GM21390 (cell line): ENCODE data around the gene KPNA6.
"Not testable (repeated sequence)": the region's sequence is repeated elsewhere in the genome, so short reads cannot be mapped to it uniquely, and the experiment has no call there.

ENCODE experiments used
- ATAC-seq: cut with Tn5 transposase; IDR thresholded peaks from one replicate; pipeline ENCODE4 v1.9.1; 2021; ENCODE audit not compliant: unreplicated experiment

Gene KPNA6

DNA sequence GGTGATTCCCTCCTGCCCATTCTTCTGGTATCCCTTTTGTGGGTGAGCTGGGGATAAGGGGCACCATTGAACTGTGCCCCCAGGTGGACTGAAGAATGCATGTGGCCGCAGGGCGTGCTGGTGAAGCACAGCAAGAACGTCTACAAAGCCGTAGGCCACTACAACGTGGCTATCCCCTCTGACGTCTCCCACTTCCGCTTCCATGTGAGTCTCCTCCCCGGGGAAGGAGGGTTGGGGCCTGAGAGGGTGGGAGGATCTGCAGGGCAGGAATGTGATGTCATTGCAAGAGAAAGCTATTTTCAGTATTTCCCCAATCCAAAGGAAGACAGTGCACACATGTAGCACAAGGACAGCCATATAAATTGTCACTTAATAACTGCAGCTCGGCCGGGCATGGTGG, 7.5 kb upstream of the KPNA6 start:
- no peak for ATAC-seq

DNA sequence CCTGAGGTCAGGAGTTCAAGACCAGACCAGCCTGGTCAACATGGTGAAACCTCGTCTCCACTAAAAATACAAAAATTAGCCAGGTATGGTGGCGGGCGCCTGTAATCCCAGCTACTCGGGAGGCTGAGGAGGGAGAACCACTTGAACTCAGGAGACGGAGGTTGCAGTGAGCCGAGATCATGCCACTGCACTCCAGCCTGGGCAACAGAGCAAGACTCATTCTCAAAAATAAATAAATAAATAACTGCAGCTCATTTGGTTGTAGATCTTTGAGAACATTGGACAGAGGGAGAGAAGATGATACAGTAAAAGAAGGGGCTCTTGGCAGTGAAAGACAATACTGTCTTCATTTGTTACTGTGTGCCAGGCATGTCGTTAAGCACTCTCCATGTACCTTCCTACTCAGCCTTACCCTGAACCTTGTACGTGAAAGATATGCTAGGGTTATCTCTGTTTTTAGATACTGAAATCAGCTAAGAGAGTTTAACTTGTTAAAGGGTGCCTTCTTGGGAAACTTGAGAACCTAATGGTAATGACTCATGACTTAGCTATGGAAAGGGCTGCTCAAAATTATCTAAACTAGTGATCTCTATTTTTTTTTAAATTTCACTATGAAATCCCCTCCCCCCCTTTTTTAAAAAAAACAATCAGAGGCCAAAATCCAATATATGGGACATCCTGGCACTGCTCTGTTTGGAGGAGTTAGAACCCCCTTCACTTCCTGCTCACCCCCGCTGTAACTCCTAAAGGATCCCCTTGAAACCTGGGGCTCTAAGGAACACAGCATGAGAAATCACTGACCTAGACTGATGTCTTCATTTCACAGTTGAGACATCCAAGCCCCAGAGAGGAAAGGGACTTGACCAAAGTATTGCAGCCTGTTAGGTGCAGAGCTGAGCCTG, 6.8 kb upstream of the KPNA6 start:
- ATAC-seq = no peak

DNA sequence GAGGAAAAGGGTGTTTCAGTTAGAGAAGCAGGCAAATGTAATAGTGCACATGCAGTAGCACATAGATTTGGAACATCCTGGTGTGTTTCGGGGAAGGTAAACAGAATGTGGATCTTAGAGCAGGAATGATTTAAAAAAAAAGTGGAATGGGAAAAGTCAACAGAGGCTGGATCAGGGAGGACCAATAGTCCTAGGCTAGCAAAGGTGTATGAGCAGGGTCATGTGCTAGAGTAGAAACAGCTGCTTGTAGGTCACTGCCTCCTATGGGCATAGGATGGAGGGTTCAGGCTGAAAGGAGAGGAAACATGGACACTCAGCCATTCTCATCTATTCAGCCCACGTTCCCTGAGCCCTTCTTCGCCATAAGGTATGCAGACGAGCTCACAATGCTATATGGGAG, 3.7 kb upstream of the KPNA6 start:
- no peak for ATAC-seq

DNA sequence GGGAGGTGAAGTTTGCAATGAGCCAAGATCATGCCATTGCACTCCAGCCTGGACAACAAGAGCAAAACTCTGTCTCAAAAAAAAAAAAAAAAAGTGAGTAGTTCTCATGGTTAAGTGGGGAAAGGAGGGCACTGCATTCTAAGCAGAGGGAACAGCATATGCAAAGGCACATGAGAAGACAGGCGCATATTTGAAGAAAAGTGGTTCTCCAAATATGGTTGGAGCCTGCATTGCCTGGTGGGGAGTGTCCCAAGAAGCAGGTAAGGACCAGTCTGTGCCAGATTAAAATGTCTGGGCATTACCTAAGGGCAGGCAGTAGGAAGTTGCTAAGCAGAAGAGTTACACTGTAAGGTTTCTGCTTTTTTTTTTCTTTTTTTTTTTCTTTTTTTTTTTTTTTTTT, 2.5 kb upstream of the KPNA6 start:
- ATAC-seq = no peak

DNA sequence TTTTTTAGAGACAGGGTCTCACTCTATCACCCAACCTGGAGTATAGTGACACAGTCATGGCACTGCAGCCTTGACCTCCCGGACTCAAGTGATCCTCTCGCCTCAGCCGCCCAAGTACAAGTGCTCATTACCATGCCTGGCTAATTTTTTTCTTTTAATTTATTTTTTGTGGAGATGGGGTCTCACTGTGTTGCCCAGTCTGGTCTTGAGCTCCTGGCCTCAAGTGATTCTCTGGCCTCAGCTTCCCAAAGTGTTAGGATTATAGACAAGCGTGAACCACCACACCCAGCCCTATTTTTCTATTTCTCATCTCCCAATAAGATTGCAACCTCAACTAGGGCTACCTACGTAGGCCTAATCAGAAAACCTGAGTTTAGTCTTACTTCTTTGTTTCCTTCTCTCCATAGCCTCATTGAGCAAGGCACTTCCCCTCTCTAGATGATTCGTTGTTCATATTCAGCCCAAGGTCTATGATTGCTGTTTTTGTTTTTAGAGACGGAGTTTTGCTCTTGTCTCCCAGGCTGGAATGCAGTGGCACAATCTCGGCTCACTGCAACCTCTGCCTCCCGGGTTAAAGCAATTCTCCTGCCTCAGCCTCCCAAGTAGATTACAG, 1.1 kb upstream of the KPNA6 start:
- ATAC-seq = no peak

DNA sequence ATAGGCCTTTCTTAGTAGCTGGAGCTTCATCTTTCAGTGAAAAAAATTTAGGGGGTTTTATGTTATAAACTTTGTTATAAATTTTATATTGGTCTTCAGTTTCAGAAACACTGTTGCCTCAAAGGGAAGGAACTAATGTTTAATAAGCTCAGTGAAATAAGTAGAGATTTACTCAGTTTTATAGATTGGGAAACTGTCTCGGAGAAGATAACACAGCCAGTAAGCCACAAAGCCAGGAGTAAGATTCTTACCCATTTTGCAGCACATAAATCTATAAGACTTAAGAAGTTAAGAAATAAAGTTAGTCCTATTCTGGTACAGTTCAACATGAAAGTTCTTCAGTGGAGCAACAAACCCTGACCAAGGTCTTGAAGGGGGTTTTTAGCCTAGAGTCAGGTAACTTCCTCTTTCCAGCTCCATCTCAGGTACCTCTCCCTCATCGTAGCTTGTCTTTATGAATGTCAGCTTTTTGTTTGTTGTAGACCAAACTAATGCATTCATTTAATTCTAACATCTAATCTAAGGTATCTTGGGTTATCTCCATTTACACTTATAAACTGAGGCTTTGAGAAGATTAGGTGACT, 3.3 kb downstream of the KPNA6 start:
- ATAC-seq = no peak

DNA sequence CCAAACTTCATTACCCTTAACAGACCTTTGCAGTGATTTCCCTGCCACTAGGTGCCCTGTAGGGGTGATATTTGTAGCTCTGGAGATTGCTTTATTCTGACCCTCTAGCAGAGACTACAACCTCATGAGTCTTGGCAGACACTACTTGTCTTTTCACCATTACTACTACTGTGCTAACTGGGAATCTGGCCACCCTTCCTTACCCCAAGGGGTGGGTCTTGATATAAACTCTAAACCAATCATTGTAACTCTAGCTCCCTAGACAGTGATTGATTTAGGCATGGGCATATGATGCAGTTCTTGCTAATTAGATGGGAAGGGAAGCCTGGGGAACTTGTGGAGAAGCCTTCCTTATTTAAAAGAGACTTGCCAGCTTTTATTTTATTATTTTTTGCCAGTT, 3.9 kb downstream of the KPNA6 start:
- no peak for ATAC-seq

DNA sequence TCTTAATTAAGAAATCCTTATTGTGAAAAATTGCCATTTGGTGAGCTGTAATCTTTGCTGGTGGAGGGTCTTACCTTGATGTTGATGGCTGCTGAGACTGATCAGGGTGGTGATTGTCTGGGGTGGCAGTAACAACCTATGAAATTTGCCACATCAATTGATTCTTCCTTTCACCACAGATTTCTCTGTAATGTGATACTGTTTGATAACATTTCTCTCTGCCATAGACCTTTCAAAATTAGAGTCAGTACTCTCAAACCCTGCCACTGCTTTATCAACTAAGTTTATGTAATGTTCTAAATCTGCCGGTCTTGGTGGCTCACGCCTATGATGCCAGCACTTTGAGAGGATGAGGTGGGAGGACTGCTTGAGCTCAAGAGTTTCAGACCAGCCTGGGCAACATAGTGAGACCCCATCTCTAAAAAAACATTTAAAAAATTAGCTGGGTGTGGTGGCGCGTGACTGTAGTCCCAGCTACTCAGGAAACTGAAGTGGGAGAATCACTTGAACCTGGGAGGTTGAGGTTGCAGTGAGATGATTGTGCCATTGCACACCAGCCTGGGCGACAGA, 5.0 kb downstream of the KPNA6 start:
- ATAC-seq = no peak

DNA sequence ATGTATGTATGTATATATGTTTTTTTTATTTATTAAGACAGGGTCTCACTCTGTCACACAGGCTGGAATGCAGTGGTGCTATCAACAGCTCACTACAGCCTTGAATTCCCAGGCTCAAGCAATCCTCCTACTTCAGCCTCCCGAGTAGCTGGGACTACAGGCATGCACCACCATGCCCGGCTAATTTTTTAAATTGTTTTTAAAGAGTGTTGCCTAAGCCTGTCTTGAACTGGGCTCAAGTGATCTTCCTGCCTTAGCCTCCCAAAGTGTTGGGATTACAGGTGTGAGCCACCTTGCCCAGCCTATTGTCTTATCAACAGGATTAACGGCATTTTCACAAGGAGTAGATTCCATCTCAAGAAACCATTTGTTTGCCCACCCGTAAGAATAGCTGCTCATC, 5.6 kb downstream of the KPNA6 start:
- not testable (repeated sequence) for ATAC-seq

DNA sequence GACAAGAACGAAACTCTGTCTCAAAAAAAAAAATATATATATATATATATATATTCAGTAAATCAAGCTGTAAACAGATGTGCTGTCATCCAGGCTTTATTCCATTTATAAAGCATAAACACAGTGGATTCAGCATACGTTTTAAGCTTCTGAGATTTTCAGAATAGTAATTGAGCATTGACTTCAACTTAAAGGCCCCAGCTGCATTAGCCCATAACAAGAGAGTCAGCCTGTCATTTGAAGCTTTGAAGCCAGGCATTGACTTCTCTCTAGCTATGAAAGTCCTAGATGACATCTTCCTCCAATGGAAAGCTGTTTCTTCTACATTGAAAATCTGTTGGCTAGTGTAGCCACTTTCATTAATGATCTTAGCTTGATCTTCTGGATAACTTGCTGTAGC, 6.6 kb downstream of the KPNA6 start:
- ATAC-seq = no peak

DNA sequence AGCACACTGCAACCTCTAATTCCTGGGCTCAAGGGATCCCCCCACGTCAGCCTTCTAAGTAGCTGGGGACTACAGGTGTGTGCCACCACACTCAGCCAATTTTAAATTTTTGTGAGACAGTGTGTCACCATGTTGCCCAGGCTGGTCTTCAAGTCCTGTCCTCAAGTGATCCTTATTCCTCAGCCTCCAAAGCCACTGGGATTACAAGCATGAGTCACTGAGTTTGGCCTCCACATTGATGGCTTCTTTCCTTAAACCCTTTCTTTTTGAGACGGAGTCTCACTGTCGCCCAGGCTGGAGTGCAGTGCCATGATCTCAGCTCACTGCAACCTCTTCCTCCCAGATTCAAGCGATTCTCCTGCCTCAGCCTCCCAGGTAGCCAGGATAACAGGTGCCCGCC, 7.6 kb downstream of the KPNA6 start:
- no peak for ATAC-seq

DNA sequence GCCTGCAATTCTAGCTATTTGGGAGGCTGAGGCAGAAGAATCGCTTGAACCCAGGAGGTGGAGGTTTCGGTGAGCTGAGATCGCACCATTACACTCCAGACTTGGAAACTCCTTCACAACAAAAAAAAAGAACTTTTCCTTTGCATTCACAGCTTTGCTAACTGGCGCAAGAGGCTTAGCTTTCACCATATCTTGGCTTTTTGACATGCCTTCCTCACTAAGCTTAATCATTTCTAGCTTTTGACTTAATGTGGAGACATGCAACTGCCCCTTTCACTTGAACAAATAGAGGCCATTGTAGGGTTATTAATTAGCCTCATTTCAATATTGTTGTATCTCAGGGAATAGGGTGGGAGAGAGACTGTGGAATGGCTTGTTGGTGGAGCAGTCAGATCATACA, 8.7 kb downstream of the KPNA6 start:
- ATAC-seq = no peak

DNA sequence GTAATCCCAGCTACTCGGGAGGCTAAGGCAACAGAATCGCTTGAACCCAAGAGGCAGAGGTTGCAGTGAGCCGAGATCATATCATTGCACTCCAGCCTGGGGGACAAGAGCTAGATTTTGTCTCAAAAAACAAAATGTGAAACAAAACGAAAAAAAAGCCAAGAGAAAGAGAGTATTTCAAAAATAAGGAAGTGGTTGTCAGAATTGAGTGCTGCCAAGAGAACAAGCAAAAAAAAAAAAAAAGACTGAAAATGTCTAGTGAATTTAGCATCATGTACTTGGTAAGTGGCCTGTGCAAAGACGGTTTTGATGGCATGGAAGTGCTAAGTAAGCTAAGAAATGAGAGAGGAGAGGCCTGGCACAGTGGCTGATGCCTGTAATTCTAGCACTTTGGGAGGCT, 14.3 kb downstream of the KPNA6 start:
- ATAC-seq = no peak

DNA sequence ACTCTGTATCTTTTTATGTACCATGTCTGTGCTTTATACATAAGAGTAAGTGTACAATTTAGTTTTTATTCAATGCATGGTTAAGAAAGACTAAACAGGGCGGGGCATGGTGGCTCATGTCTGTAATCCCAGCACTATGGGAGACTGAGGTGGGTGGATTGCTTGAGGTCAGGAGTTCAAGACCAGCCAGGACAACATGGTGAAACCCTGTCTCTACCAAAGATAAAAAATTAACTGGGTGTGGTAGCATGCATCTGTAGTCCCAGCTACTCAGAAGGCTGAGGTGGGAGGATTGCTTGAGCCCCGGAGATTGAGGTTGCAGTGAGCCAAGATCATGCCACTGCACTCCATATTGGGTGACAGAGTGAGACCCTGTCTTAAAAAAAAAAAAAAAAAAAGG, 15.5 kb downstream of the KPNA6 start:
- not testable (repeated sequence) for ATAC-seq

DNA sequence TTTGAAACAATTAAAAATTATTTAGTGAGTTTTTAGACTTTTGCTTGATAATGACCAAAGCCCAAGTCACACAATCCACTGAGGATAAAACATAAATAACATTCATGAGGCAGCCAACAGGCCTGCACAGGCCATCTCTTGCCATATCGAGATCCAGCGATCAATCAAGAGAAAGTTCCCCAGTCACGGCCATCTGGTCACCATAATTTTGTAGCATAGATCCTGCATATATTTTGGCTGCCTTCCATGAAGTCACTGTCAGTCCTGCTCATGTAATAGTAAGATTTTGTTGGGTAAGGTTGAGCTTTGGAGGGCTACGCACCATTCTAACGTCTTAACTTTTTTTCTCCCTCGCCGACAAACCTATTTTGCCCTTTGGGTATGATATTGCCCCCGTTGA, 17.5 kb downstream of the KPNA6 start:
- no peak for ATAC-seq

DNA sequence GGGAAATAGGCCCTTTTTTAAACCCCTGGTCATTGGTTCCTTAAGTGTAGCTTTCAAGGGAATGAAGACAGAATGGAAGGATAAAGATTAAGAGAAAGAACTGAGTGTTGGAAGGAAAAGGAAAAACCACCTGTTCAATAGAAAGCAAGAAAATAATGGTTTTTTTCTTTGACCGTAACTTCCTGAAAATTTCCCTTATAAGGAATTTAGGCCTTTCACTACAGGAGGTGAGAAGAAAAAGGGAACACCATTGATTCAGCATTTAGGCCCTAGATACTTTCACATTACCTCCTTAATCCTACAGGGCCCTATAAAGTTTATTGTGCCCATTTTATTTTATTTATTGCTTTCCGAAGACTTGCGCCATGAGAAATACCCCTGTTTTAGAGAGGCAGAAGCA, 18.9 kb downstream of the KPNA6 start:
- ATAC-seq = no peak

DNA sequence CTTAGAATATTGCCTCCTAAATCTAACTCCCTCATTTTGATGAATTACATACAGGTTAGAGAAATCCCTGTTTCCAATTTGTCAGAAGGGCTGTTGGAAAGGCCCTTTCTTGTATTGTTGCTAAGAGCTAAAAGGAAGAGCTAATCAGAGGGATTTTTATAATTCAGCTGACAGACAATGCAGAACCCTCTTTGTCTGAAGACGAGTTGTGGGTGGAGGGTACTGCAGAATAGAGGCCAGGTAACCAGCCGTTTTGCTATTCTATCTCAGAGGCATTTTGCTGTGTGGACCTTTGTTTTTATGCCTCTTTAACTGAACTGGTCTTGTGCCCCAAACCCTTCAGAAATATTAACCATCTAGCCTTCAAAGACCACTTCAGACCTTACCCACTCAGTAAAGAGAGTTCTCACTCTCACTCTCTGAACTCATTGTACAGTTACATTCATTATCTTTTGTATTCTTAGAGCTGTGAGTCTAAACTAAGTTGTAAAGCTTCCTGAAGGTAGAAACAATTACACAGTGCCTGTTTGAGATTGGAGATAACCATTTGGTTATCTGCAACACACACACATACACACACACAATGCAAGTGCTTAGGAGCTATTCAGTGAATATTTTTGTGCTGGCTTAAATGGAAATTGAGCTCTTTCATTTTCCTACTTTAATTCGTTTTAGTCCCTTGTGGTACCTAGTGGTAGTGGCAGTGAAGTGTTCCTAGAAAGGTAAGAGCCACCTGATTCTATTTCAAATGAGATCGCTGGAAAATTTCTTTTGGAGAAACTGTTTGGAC, 19.7 kb downstream of the KPNA6 start:
- ATAC-seq = no peak

DNA sequence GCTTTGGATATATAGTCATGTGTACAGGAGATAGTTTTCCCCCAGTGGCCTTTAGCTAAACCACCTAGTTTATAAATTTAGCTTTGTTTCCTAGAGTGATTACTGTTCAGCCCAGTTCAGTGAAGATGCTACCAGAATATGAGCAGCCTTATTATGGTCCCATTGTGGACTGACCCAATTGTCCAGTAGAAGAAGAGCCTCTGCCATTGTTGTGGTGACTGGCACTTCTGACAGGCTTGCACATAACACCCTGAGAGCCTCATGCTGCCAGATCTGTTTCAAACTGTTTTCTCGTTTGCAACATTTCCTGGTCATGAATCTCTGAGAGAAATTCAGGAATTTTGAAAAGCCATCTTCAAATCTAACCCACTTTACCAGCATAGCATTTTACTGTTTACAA, 20.6 kb downstream of the KPNA6 start:
- no peak for ATAC-seq

DNA sequence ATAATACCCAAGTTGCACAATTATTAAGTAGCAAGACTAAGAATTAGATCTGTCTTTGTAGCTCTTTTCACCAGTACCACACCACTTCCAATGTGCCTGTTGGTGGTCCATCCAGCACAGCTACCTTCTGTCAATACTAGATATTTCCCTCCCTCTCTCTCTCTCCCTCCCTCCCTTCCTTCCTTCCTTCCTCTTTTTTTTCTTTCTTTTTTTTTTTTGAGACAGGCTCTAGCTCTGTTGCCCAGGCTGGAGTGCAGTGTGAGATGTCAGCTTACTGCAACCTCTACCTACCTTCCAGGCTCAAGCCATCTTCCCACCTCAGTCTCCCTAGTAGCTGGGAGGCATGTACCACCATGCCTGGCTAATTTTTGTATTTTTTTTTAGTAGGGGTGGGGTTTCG, 21.1 kb downstream of the KPNA6 start:
- no peak for ATAC-seq

DNA sequence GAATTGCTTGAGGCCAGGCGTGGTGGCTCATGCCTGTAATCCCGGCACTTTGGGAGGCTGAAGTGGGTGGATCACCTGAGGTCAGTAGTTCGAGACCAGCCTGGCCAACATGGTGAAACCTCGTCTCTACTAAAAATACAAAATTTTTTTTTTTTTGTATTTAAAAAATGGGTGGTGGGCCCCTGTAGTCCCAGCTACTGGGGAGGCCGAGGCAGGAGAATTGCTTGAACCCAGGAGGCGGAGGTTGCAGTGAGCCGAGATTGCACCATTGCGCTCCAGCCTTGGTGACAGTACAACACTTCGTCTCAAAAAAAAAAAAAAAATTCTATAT, 26.1 kb downstream of the KPNA6 start:
- ATAC-seq = not testable (repeated sequence)

DNA sequence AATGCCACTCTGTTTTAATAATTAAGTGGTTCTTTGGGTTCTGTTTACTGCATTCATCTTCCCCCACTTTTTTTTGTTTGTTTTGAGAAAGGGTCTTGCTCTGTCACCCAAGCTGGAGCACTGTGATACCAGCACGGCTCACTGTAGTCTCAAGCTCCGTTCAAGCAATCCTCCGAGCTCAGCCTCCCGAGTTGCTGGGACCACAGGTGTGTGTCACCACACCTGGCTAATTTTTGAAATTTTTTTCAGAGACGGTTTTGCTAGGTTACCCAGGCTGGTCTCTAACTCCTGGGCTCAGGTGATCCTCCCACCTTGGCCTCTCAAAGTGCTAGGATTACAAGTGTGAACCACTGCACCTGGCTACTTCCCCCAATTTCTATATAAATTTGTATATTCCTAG, 29.3 kb downstream of the KPNA6 start:
- ATAC-seq = no peak
